ENCODE results near the gene NRAP.
A peak's percentile ranks its signal among the peaks of the same experiment; 100 is the strongest.

NRAP gene

GRCh38 chr10:113541549-113541927, 122.3 kb downstream of the NRAP start:
- Histone ChIP-seq H3K79me1 (replicated peaks; ENCODE audit: low read length, poor library complexity, severe bottlenecking) (no peaks in the 10 kb centered on the region), H3K27ac (ENCODE audit: low read length, poor library complexity, severe bottlenecking) (no peak overlapping the region), H3K27me3 (ENCODE audit: control insufficient read depth in 1 of 2, insufficient read depth in 1 of 2, low read length in 2 of 2) (peaks cover 0 to 4% of the 10 kb centered on the region in 2 experiments), H2AK5ac (ENCODE audit: low read length, severe bottlenecking) (no peak overlapping the region), H4K8ac (ENCODE audit: low read length) (no peak overlapping the region), H3K4ac (ENCODE audit: low read depth in 1 of 2, low read length in 2 of 2) (no peak overlapping the region), H2BK5ac (ENCODE audit: low read depth, low read length, poor library complexity, severe bottlenecking) (no peak overlapping the region), H4K91ac (ENCODE audit: low read length) (no peak overlapping the region), H2BK120ac (ENCODE audit: low read depth, low read length) (no peak overlapping the region), H3K9ac (ENCODE audit: low read length) (no peak overlapping the region), H3K23ac (ENCODE audit: low read length in 2 of 2) (no peak overlapping the region), H3K18ac (ENCODE audit: low read depth in 1 of 2, low read length in 2 of 2) (no peak overlapping the region), H3K9me3 (ENCODE audit: control insufficient read depth, low read length) (no peaks in the 10 kb centered on the region), H2BK12ac (ENCODE audit: low read length in 2 of 2) (no peak overlapping the region), H2AFZ (ENCODE audit: low read depth, low read length) (no peak overlapping the region), H3K4me3 (ENCODE audit: insufficient read depth in 1 of 2, low read depth in 1 of 2, low read length in 2 of 2) (no peak overlapping the region), H2BK15ac (ENCODE audit: low read depth, poor library complexity, severe bottlenecking) (no peak overlapping the region), H3K4me2 (ENCODE audit: low read length, poor library complexity, severe bottlenecking) (no peak overlapping the region), H3K4me1 (ENCODE audit: control insufficient read depth, insufficient read depth, low read depth, low read length) (peaks cover 15% of the 10 kb centered on the region), H3K36me3 (ENCODE audit: control insufficient read depth in 1 of 2, insufficient read depth in 2 of 2, low read depth in 1 of 2, low read length in 2 of 2) (no peaks in the 10 kb centered on the region), H3K14ac (ENCODE audit: low read length in 2 of 2) (no peak overlapping the region)
- no peak for DNase-seq
- WGBS: 65% methylated on average over 1 of the region's 1 CpG

GRCh38 chr10:113540845-113541548, 122.8 kb downstream of the NRAP start:
- Histone ChIP-seq H3K14ac (ENCODE audit: low read length in 2 of 2) (no peak overlapping the region), H3K27me3 (ENCODE audit: control insufficient read depth in 1 of 2, insufficient read depth in 1 of 2, low read length in 2 of 2) (peaks cover 0 to 4% of the 10 kb centered on the region in 2 experiments), H3K27ac (ENCODE audit: low read length, poor library complexity, severe bottlenecking) (no peak overlapping the region), H3K4me1 (ENCODE audit: control insufficient read depth, insufficient read depth, low read depth, low read length) (peaks cover 15% of the 10 kb centered on the region), H3K9me3 (ENCODE audit: control insufficient read depth, low read length) (no peaks in the 10 kb centered on the region), H2BK120ac (ENCODE audit: low read depth, low read length) (no peak overlapping the region), H2BK12ac (ENCODE audit: low read length in 2 of 2) (no peak overlapping the region), H2BK5ac (ENCODE audit: low read depth, low read length, poor library complexity, severe bottlenecking) (no peak overlapping the region), H3K9ac (ENCODE audit: low read length) (no peak overlapping the region), H2AFZ (ENCODE audit: low read depth, low read length) (no peak overlapping the region), H3K79me1 (replicated peaks; ENCODE audit: low read length, poor library complexity, severe bottlenecking) (no peaks in the 10 kb centered on the region), H3K4me2 (ENCODE audit: low read length, poor library complexity, severe bottlenecking) (no peak overlapping the region), H3K4me3 (ENCODE audit: insufficient read depth in 1 of 2, low read depth in 1 of 2, low read length in 2 of 2) (no peak overlapping the region), H2BK15ac (ENCODE audit: low read depth, poor library complexity, severe bottlenecking) (no peak overlapping the region), H3K18ac (ENCODE audit: low read depth in 1 of 2, low read length in 2 of 2) (no peak overlapping the region), H4K8ac (ENCODE audit: low read length) (no peak overlapping the region), H4K91ac (ENCODE audit: low read length) (no peak overlapping the region), H2AK5ac (ENCODE audit: low read length, severe bottlenecking) (no peak overlapping the region), H3K4ac (ENCODE audit: low read depth in 1 of 2, low read length in 2 of 2) (peak overlapping the region in 1 of 2 experiments; percentile 13), H3K36me3 (ENCODE audit: control insufficient read depth in 1 of 2, insufficient read depth in 2 of 2, low read depth in 1 of 2, low read length in 2 of 2) (no peaks in the 10 kb centered on the region), H3K23ac (ENCODE audit: low read length in 2 of 2) (no peak overlapping the region)
- 86% methylated on average over 7 of the region's 7 CpGs for WGBS
- no peak for DNase-seq

GRCh38 chr10:113539789-113540188, 124.1 kb downstream of the NRAP start:
- Histone ChIP-seq H3K27me3 (ENCODE audit: control insufficient read depth in 1 of 2, insufficient read depth in 1 of 2, low read length in 2 of 2) (peaks cover 0 to 8% of the 10 kb centered on the region in 2 experiments), H3K14ac (ENCODE audit: low read length in 2 of 2) (no peak overlapping the region), H2BK15ac (ENCODE audit: low read depth, poor library complexity, severe bottlenecking) (no peak overlapping the region), H2BK12ac (ENCODE audit: low read length in 2 of 2) (no peak overlapping the region), H3K4ac (ENCODE audit: low read depth in 1 of 2, low read length in 2 of 2) (no peak overlapping the region), H2AFZ (ENCODE audit: low read depth, low read length) (no peak overlapping the region), H2BK120ac (ENCODE audit: low read depth, low read length) (no peak overlapping the region), H4K8ac (ENCODE audit: low read length) (no peak overlapping the region), H3K79me1 (replicated peaks; ENCODE audit: low read length, poor library complexity, severe bottlenecking) (no peaks in the 10 kb centered on the region), H2BK5ac (ENCODE audit: low read depth, low read length, poor library complexity, severe bottlenecking) (no peak overlapping the region), H3K36me3 (ENCODE audit: control insufficient read depth in 1 of 2, insufficient read depth in 2 of 2, low read depth in 1 of 2, low read length in 2 of 2) (no peaks in the 10 kb centered on the region), H2AK5ac (ENCODE audit: low read length, severe bottlenecking) (no peak overlapping the region), H3K9ac (ENCODE audit: low read length) (peak overlapping the region; percentile 28), H3K9me3 (ENCODE audit: control insufficient read depth, low read length) (no peaks in the 10 kb centered on the region), H4K91ac (ENCODE audit: low read length) (no peak overlapping the region), H3K23ac (ENCODE audit: low read length in 2 of 2) (no peak overlapping the region), H3K4me3 (ENCODE audit: insufficient read depth in 1 of 2, low read depth in 1 of 2, low read length in 2 of 2) (peak overlapping the region in 1 of 2 experiments; percentile 52), H3K18ac (ENCODE audit: low read depth in 1 of 2, low read length in 2 of 2) (no peak overlapping the region), H3K4me2 (ENCODE audit: low read length, poor library complexity, severe bottlenecking) (no peak overlapping the region), H3K27ac (ENCODE audit: low read length, poor library complexity, severe bottlenecking) (no peak overlapping the region), H3K4me1 (ENCODE audit: control insufficient read depth, insufficient read depth, low read depth, low read length) (peaks cover 15% of the 10 kb centered on the region)
- peak; percentile 32 for DNase-seq
- WGBS: 56% methylated on average over 7 of the region's 7 CpGs
